Ishikawa (cell line): Measurements from ENCODE around the gene NEGR1.

ENCODE experiments used
- CREB1 ChIP-seq: IDR thresholded peaks from 2 replicates; pipeline ENCODE4 v1.6.1; 2012; ENCODE audit warnings: low read depth
- EGR1 ChIP-seq: IDR thresholded peaks from 2 replicates; pipeline ENCODE4 v1.6.1; 2012
- MAX ChIP-seq: IDR thresholded peaks from 2 replicates; pipeline ENCODE4 v1.6.1; 2012
- NFIC ChIP-seq: IDR thresholded peaks from 2 replicates; pipeline ENCODE4 v1.6.1; 2012
- TAF1 ChIP-seq: IDR thresholded peaks from 2 replicates; pipeline ENCODE4 v1.6.1; 2012; ENCODE audit warnings: low read depth, mild to moderate bottlenecking
- USF1 ChIP-seq: IDR thresholded peaks from 2 replicates; pipeline ENCODE4 v1.6.1; 2012
- YY1 ChIP-seq: IDR thresholded peaks from 2 replicates; pipeline ENCODE4 v1.6.1; 2012; ENCODE audit warnings: low read depth

GRCh38 chr1:72324451-72324850 lies 42.1 kb upstream of the NEGR1 start:
- no peak for TF ChIP-seq MAX
- no peak for TF ChIP-seq TAF1
- TF ChIP-seq USF1, result no peak
- TF ChIP-seq NFIC, result no peak
- TF ChIP-seq CREB1, result no peak
- TF ChIP-seq YY1, result no peak
- TF ChIP-seq EGR1, result no peak
